ENCODE data around the gene FABP1.

DNA sequence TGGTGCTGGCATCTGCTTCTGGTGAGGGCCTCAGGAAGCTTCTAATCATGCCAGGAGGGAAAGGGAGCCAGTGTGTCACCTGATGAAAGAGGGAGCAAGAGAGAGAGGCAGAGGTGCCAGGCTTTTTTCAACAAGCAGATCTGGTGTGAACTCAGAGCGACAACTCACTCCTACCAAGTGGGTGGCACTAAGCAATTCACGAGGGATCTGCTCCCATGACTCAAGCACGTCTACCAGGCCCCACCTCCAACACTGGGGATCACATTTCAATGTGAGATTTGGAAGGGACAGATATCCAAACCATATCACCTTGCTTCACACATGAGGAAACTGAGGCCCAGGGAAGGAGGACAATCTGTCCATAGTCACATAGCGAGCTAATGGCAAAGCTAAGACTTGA is 19.1 kb downstream of the FABP1 start:
- no peak for TF ChIP-seq POLR2A (IDR thresholded peaks at IDR 0.05)
- TF ChIP-seq CTCF (IDR thresholded peaks at IDR 0.05), result no peak
- no peak for TF ChIP-seq EP300 (IDR thresholded peaks at IDR 0.05; ENCODE audit: low read depth)
- no peak for TF ChIP-seq POLR2AphosphoS5 (IDR thresholded peaks at IDR 0.05)
